ENCODE measurements around the gene NEO1. TPM values are rescaled to one million over a fixed set of nuclear protein-coding genes. Genes with fewer than 3 reads are reported as not detected.
"Not testable (repeated sequence)": the region's sequence is repeated elsewhere in the genome, so short reads cannot be mapped to it uniquely, and the experiment has no call there.

The NEO1 gene
- total and polyA plus RNA-seq, 9 donors, result 19.6 to 49.7 (median 37.1) TPM

DNA sequence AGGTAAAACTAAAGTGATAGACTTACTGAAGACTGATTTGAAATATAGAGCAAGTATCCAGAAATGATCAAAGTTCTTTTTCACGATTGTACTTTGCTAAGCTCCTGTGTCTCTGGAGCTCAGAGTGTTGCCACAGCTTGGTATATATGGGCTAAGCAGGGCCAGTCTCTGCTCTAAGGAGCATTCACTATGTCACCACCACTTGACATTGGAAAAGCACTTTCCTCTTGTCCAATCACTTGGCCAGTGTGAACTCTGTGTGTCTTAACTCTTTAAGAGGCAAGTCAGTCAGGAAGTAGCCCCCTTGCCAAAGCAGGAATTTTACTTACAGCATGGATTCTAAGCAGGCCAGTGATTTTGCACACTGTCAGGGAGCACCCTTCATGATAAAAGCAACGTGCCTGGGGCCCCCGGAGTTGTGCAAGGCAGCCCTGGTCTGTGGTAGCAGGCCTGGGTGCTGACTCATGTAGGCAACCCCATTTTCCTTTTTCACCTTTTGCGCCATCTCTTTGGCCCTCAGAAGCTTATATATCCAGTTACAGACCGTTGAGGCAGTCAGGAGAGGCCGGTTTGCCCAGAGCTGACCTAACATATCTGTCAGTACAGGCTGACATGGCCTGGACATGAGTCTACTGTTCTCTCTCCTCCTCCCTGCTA lies 243.5 kb downstream of the NEO1 start:
- no peaks in the 10 kb centered on the region for H3K27me3 ChIP-seq (ENCODE audit: control insufficient read depth, insufficient read depth, low read length)
- H3K36me3 ChIP-seq (ENCODE audit: control insufficient read depth, insufficient read depth, low read length), result peaks cover 40% of the 10 kb centered on the region
- H3K27ac ChIP-seq (ENCODE audit: low read length), result no peak overlapping the region
- H3K4me1 ChIP-seq (ENCODE audit: control insufficient read depth, insufficient read depth, low read length), result no peaks in the 10 kb centered on the region
- no peak for DNase-seq
- H3K4me3 ChIP-seq (ENCODE audit: low read length), result no peak overlapping the region
- H3K9me3 ChIP-seq (replicated peaks; ENCODE audit: control insufficient read depth, low read depth, low read length), result no peaks in the 10 kb centered on the region
- 80% methylated on average over 6 of the region's 6 CpGs for WGBS (ENCODE audit: insufficient coverage)

DNA sequence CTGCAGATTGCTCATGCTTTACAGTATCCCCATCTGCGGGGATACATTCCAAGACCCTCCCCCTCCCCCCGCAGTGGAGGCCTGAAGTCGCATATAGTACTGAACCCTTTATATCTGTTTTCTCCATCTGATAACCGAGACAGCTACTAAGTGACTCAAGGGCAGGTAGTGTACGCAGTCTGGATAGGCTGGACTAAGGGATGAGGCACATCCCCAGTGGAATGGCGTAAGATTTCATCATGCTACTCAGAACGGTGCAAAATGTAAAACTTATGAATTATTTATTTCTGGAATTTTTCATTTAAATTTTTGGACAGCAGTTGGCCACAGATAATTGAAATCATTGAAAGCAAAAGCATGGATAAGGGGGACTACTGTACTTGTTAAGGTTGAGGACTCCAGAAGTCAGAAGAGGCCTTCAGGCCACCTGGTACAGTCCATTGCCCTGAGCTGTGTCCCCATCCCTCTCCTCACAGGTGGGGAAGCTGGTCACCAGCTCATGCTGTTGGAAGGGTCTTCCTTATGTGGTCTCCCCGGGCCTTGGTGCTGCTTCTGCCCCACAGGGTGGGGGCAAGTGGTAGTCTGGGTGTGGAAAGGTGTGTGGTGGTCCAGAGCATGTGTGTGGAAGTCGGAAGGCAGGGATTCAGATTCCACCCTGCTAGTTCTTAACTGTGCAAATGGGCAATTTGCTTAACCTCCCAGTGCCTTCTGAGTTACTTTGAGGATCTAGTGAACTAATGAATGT lies 244.5 kb downstream of the NEO1 start:
- Histone ChIP-seq H3K36me3 (ENCODE audit: control insufficient read depth, insufficient read depth, low read length) (peaks cover 47% of the 10 kb centered on the region), H3K27ac (ENCODE audit: low read length) (no peak overlapping the region), H3K27me3 (ENCODE audit: control insufficient read depth, insufficient read depth, low read length) (no peaks in the 10 kb centered on the region), H3K9me3 (replicated peaks; ENCODE audit: control insufficient read depth, low read depth, low read length) (no peaks in the 10 kb centered on the region), H3K4me1 (ENCODE audit: control insufficient read depth, insufficient read depth, low read length) (no peaks in the 10 kb centered on the region), H3K4me3 (ENCODE audit: low read length) (no peak overlapping the region)
- DNase-seq, result no peak
- WGBS (ENCODE audit: insufficient coverage), result 63% methylated on average over 2 of the region's 9 CpGs

DNA sequence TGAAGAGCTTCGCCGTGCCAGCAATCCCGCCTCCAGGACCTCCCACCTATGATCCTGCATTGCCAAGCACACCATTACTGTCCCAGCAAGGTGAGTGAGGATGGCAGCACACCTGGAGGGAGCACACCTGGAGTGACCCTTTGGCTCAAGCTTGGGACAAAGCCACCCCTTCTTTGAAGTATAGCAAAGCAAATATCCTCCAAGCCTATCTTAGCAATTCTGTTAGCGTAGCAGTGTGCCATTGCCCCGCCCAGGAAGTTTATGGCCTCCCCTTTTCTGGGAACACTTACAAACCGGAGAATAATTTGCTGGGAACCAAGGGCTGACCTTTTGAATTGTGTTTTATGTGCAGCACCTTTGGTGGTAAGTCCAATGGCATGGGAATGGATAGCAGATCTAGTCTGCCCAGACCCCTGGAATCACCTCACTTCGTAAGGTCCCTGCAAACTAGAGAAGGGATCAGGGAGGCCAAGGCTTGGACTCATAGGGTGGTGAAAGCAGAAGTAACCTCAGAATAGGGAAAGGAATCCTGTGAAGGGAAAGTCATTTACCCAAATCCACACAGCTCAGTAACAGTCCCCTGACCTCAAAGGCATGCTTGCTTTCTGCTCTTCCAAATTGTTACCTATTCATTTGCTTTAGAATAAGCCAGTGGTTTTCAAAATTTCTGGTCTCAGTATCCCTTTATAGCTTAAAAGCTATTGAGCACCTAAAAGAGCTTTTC lies 246.4 kb downstream of the NEO1 start:
- no peaks in the 10 kb centered on the region for H3K9me3 ChIP-seq (replicated peaks; ENCODE audit: control insufficient read depth, low read depth, low read length)
- peaks cover 56% of the 10 kb centered on the region for H3K36me3 ChIP-seq (ENCODE audit: control insufficient read depth, insufficient read depth, low read length)
- H3K4me1 ChIP-seq (ENCODE audit: control insufficient read depth, insufficient read depth, low read length), result no peaks in the 10 kb centered on the region
- H3K27ac ChIP-seq (ENCODE audit: low read length), result no peak overlapping the region
- no peak for DNase-seq
- H3K27me3 ChIP-seq (ENCODE audit: control insufficient read depth, insufficient read depth, low read length), result no peaks in the 10 kb centered on the region
- H3K4me3 ChIP-seq (ENCODE audit: low read length), result no peak overlapping the region
- WGBS (ENCODE audit: insufficient coverage), result 96% methylated on average over 3 of the region's 7 CpGs

DNA sequence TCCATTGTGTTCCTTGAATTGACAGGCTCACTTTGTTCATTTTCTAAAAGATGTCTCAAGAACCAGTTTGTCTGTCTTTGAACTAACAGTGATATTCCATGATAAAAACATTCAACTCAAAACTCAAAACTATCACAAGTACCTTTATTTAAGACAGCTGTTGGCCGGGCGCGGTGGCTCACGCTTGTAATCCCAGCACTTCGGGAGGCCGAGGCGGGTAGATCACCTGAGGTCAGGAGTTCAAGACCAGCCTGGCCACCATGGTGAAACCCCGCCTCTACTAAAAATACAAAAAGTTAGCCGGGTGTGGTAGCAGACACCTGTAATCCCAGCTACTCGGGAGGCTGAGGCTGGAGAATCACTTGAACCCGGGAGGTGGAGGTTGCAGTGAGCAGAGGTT lies 248.0 kb downstream of the NEO1 start:
- H3K36me3 ChIP-seq (ENCODE audit: control insufficient read depth, insufficient read depth, low read length), result peaks cover 60% of the 10 kb centered on the region
- not testable (repeated sequence) for H3K27ac ChIP-seq (ENCODE audit: low read length); DNase-seq; H3K4me3 ChIP-seq (ENCODE audit: low read length); H3K4me1 ChIP-seq (ENCODE audit: control insufficient read depth, insufficient read depth, low read length); H3K27me3 ChIP-seq (ENCODE audit: control insufficient read depth, insufficient read depth, low read length); H3K9me3 ChIP-seq (replicated peaks; ENCODE audit: control insufficient read depth, low read depth, low read length)
- 80% methylated on average over 3 of the region's 11 CpGs for WGBS (ENCODE audit: insufficient coverage)

DNA sequence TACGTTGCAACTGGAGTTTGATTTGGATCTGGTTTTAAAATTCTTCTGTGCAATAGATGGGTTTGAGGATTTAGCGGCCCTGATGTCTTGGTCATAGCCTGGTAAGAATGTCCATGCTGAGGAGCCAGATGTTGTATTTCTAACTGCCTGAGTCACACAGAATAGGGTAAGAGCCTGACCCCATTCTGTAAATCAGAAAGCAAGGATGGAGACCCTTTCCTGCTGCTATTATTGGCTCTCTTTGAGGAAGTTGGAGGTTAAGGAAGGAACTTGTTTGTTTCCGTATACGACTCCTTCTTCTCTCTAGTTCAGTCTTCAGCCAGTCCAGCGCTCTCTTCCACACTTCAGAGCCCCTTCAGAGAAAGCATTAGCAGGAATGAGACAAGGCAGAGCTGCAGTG lies 251.4 kb downstream of the NEO1 start:
- H3K4me3 ChIP-seq (ENCODE audit: low read length), result no peak overlapping the region
- no peak overlapping the region for H3K27ac ChIP-seq (ENCODE audit: low read length)
- 57% methylated on average over 3 of the region's 5 CpGs for WGBS (ENCODE audit: insufficient coverage)
- peaks cover 42% of the 10 kb centered on the region for H3K36me3 ChIP-seq (ENCODE audit: control insufficient read depth, insufficient read depth, low read length)
- H3K27me3 ChIP-seq (ENCODE audit: control insufficient read depth, insufficient read depth, low read length), result no peaks in the 10 kb centered on the region
- no peaks in the 10 kb centered on the region for H3K4me1 ChIP-seq (ENCODE audit: control insufficient read depth, insufficient read depth, low read length)
- H3K9me3 ChIP-seq (replicated peaks; ENCODE audit: control insufficient read depth, low read depth, low read length), result no peaks in the 10 kb centered on the region
- no peak for DNase-seq

DNA sequence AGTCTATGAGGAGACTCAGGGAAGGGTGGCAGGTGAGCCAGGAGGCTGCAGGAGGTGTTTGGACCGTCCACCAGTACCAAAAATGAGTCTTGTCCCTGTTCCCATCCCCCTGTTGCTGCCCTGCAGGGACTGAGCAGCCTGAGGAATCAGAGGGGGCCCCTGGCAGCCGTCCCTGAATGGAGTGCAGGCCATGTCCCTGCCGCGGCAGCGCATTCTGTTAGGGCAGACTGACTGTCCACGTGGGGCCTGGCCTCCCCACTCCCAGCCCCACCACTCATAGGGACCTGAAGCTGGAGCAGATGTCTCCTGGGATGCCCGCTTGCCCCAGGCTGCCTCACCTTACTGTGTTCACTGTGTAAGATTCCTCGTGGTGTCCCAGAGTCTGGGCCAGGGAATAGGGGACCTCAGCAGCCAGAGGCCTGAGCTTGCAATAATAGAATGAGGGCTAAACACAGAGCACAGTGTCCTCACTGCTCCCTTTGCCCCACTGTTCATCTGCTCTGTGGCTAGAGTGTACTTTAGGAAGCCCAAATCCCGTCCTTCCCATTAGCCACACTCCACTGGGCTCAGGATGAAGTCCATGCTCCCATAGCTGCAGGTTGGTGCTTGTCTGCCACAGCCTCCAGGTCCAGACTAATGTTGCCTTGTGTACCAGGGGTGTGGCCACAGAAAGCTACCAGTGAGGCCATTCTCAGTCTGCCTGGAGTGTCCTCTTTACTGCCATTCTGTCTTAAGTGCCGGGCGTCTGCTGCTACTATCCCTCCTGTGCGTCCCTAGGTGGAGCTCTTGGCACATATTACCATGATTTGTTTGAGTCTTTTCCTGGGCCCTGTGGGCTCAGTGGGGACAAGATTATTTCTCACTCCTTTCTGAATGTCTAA lies 253.3 kb downstream of the NEO1 start:
- no peaks in the 10 kb centered on the region for H3K4me1 ChIP-seq (ENCODE audit: control insufficient read depth, insufficient read depth, low read length)
- H3K36me3 ChIP-seq (ENCODE audit: control insufficient read depth, insufficient read depth, low read length), result peaks cover 39% of the 10 kb centered on the region
- H3K27me3 ChIP-seq (ENCODE audit: control insufficient read depth, insufficient read depth, low read length), result no peaks in the 10 kb centered on the region
- H3K9me3 ChIP-seq (replicated peaks; ENCODE audit: control insufficient read depth, low read depth, low read length), result no peaks in the 10 kb centered on the region
- H3K4me3 ChIP-seq (ENCODE audit: low read length), result no peak overlapping the region
- peak; percentile 60 for DNase-seq
- no peak overlapping the region for H3K27ac ChIP-seq (ENCODE audit: low read length)
- 57% methylated on average over 12 of the region's 12 CpGs for WGBS (ENCODE audit: insufficient coverage)

DNA sequence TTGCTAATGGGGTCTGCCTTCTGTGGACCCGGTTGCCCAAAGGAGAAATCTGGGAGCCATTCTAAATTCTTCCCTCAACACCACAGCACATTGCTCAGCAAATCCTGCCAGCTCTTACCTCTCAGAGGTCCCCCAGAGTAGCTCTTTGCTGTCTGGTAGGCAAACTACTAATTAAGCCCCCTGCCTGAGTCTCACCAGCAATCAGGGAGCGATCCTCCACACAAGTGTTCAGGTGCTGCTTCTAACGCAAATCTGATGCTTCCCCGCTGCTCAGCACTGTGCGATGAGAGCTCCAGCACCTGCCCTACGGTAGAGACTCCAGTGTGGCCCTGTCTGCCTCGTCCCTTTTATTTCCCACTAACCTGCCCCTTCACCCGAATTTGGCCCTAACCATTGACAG lies 256.0 kb downstream of the NEO1 start:
- Histone ChIP-seq H3K4me1 (ENCODE audit: control insufficient read depth, insufficient read depth, low read length) (no peaks in the 10 kb centered on the region), H3K4me3 (ENCODE audit: low read length) (no peak overlapping the region), H3K9me3 (replicated peaks; ENCODE audit: control insufficient read depth, low read depth, low read length) (no peaks in the 10 kb centered on the region), H3K36me3 (ENCODE audit: control insufficient read depth, insufficient read depth, low read length) (peaks cover 18% of the 10 kb centered on the region), H3K27me3 (ENCODE audit: control insufficient read depth, insufficient read depth, low read length) (no peaks in the 10 kb centered on the region), H3K27ac (ENCODE audit: low read length) (no peak overlapping the region)
- 87% methylated on average over 7 of the region's 8 CpGs for WGBS (ENCODE audit: insufficient coverage)
- DNase-seq, result no peak

DNA sequence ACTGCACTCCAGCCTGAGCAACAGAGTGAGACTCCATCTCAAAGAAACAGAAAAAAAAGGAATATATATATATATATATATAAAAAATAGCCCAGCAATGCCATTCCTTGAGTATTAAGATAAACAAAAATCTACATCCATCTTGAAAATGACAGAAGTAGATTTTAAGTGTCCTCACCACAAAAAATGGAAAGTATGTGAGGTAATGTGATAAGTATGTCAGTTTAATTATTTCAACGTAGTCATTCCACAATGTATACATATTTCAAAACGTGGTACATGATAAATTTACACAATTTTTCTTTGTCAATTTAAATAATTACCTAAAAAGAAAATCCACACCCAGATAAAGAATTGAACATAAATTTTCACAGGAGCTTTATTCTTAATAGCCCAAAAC lies 261.6 kb downstream of the NEO1 start:
- Histone ChIP-seq H3K4me1 (ENCODE audit: control insufficient read depth, insufficient read depth, low read length) (no peaks in the 10 kb centered on the region), H3K36me3 (ENCODE audit: control insufficient read depth, insufficient read depth, low read length) (no peaks in the 10 kb centered on the region), H3K27me3 (ENCODE audit: control insufficient read depth, insufficient read depth, low read length) (peaks cover 5% of the 10 kb centered on the region), H3K9me3 (replicated peaks; ENCODE audit: control insufficient read depth, low read depth, low read length) (no peaks in the 10 kb centered on the region), H3K27ac (ENCODE audit: low read length) (no peak overlapping the region), H3K4me3 (ENCODE audit: low read length) (no peak overlapping the region)
- no CpG with 5 or more reads among the region's 2 CpGs for WGBS (ENCODE audit: insufficient coverage)
- no peak for DNase-seq

DNA sequence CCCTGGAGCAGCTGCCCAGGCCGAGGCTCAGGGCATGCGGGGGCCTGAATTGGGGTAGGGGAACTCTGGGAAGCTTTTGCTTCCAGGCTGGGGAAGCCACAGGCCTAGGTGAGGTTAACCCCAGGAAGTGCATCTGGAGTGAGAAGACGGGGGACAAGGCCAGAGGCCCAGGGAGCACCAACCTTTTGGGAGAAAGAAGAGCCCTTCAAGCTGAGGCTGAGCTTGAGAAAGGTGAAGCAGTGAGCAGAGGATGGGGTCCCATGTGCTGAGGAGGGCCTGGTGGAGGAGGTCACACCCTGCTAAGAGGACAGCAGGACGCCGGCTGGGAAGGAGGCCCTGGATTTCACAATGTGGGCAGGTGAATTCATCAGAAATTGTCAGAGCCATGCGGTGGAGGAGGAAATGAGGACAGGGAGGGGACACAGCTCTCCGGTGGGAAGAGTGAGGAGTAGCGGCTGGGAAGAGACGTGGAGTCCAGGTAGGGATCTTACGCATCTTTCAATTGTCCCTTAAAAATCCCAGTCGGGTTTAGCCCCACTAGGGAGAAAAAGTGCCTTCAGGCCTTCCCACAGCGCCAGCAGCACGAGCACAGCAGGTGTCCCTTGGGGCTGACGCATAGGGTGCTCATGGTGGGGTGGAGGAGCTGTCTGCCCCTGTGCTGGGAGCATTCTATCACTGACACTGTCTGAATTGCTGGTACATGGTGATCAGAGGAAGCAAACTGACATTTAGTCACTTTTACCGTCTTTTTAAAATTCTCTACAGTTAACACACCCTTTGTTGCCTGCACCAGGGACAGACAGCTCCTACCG lies 265.6 kb downstream of the NEO1 start:
- 63% methylated on average over 15 of the region's 16 CpGs for WGBS (ENCODE audit: insufficient coverage)
- Histone ChIP-seq H3K27ac (ENCODE audit: low read length) (no peak overlapping the region), H3K4me3 (ENCODE audit: low read length) (no peak overlapping the region), H3K27me3 (ENCODE audit: control insufficient read depth, insufficient read depth, low read length) (peaks cover 11% of the 10 kb centered on the region), H3K9me3 (replicated peaks; ENCODE audit: control insufficient read depth, low read depth, low read length) (no peaks in the 10 kb centered on the region), H3K36me3 (ENCODE audit: control insufficient read depth, insufficient read depth, low read length) (no peaks in the 10 kb centered on the region), H3K4me1 (ENCODE audit: control insufficient read depth, insufficient read depth, low read length) (peaks cover 3% of the 10 kb centered on the region)
- DNase-seq, result no peak

All from muscle of leg (tissue), 11 donors.